CD4-positive, alpha-beta T cell treated with Interleukin-10 for 1 hour (primary cell): ENCODE measurements around the gene DET1.
A peak's percentile ranks its signal among the peaks of the same experiment; 100 is the strongest.
"Not testable (repeated sequence)": the region's sequence is repeated elsewhere in the genome, so short reads cannot be mapped to it uniquely, and the experiment has no call there.

Experiments
- DNase-seq: peaks from one replicate; pipeline ENCODE4 v3.0.0-alpha.2; 2020

DET1 gene

GRCh38 chr15:88546248-88547129, at the start of gene DET1:
TSS of gene DET1 (minus strand) at chr15:88546681. CDS start at chr15:88531705, 14,976 bp downstream.
- DNase-seq = peak; percentile 96

- no peak for DNase-seq
Observed at GRCh38 chr15:88591384-88591783, 44.9 kb upstream of the DET1 start.

- no peak for DNase-seq
Observed at GRCh38 chr15:88590759-88591158, 44.3 kb upstream of the DET1 start.

- no peak for DNase-seq
Observed at GRCh38 chr15:88586401-88587162, 40.1 kb upstream of the DET1 start.

- no peak for DNase-seq
Observed at GRCh38 chr15:88580532-88580931, 34.1 kb upstream of the DET1 start.

GRCh38 chr15:88579322-88579721, 32.8 kb upstream of the DET1 start:
- DNase-seq = no peak

- DNase-seq = no peak
Observed at GRCh38 chr15:88574655-88575054, 28.2 kb upstream of the DET1 start.

GRCh38 chr15:88574077-88574476, 27.6 kb upstream of the DET1 start:
- no peak for DNase-seq

- DNase-seq = no peak
Observed at GRCh38 chr15:88571852-88572259, 25.4 kb upstream of the DET1 start.

- DNase-seq = no peak
Observed at GRCh38 chr15:88571153-88571851, 24.8 kb upstream of the DET1 start.

- DNase-seq = no peak
Observed at GRCh38 chr15:88568589-88568988, 22.1 kb upstream of the DET1 start.

GRCh38 chr15:88564741-88565140, 18.3 kb upstream of the DET1 start:
- DNase-seq = no peak

GRCh38 chr15:88563638-88564037, 17.2 kb upstream of the DET1 start:
- no peak for DNase-seq

GRCh38 chr15:88559565-88559964, 13.1 kb upstream of the DET1 start:
- DNase-seq = not testable (repeated sequence)

GRCh38 chr15:88558026-88558425, 11.5 kb upstream of the DET1 start:
- DNase-seq = not testable (repeated sequence)

- not testable (repeated sequence) for DNase-seq
Observed at GRCh38 chr15:88548009-88548408, 1.5 kb upstream of the DET1 start.

GRCh38 chr15:88545578-88546247, 768 bp downstream of the DET1 start:
- DNase-seq = not testable (repeated sequence)

GRCh38 chr15:88543065-88543776, 3.3 kb downstream of the DET1 start:
- no peak for DNase-seq

- no peak for DNase-seq
Observed at GRCh38 chr15:88542342-88542733, 4.1 kb downstream of the DET1 start.

- DNase-seq = no peak
Observed at GRCh38 chr15:88541709-88542341, 4.7 kb downstream of the DET1 start.

- DNase-seq = not testable (repeated sequence)
Observed at GRCh38 chr15:88541111-88541510, 5.4 kb downstream of the DET1 start.

GRCh38 chr15:88540350-88540749, 6.1 kb downstream of the DET1 start:
- not testable (repeated sequence) for DNase-seq
